Sigmoid colon (tissue), 4 donors: ENCODE data around the gene TRIM75.
"Not testable (repeated sequence)": the region's sequence is repeated elsewhere in the genome, so short reads cannot be mapped to it uniquely, and the experiment has no call there.

Experiments
- CTCF ChIP-seq, 4 experiments: fragments of 450-650 bp in 3 of 4; fragments of 200-600 bp in 1 of 4; IDR thresholded peaks; one replicate each; pipeline ENCODE4 v1.5.1; 2016 to 2019; ENCODE audit warnings: antibody characterized with exemption in 4 of 4, mild to moderate bottlenecking in 3 of 4, moderate library complexity in 2 of 4
- POLR2A ChIP-seq, 2 donors: fragments of 450-650 bp; IDR thresholded peaks; one replicate each; pipeline ENCODE4 v1.6.1; 2016; ENCODE audit warnings: antibody characterized with exemption in 2 of 2, mild to moderate bottlenecking in 2 of 2, moderate library complexity in 2 of 2
- POLR2AphosphoS5 ChIP-seq, 4 donors: sonication (generic); formaldehyde crosslinking; IDR thresholded peaks; one replicate each; pipeline ENCODE4 v1.6.1; 2017; ENCODE audit warnings: antibody characterized with exemption in 4 of 4

GRCh38 chr4:165084787-165085186 is 31.1 kb downstream of the TRIM75 start:
- TF ChIP-seq POLR2AphosphoS5, CTCF, POLR2A (IDR thresholded peaks at IDR 0.05): not testable (repeated sequence)
